Stimulated activated CD4-positive, alpha-beta T cell treated with anti-CD3 and anti-CD28 coated beads, Interleukin-12 subunit alpha, Interleukin-12 subunit beta, amount 100 ng/mL, for 48 hours (primary cell): ENCODE data around the gene MYO5B.
A peak's percentile ranks its signal among the peaks of the same experiment; 100 is the strongest.
"Not testable (repeated sequence)": the region's sequence is repeated elsewhere in the genome, so short reads cannot be mapped to it uniquely, and the experiment has no call there.

Experiments used
- DNase-seq, 3 donors: peaks; one replicate each; pipeline ENCODE4 v3.0.0-alpha.2; 2020; ENCODE audit warnings: low read depth in 2 of 3, low spot score in 1 of 3

MYO5B gene

DNA sequence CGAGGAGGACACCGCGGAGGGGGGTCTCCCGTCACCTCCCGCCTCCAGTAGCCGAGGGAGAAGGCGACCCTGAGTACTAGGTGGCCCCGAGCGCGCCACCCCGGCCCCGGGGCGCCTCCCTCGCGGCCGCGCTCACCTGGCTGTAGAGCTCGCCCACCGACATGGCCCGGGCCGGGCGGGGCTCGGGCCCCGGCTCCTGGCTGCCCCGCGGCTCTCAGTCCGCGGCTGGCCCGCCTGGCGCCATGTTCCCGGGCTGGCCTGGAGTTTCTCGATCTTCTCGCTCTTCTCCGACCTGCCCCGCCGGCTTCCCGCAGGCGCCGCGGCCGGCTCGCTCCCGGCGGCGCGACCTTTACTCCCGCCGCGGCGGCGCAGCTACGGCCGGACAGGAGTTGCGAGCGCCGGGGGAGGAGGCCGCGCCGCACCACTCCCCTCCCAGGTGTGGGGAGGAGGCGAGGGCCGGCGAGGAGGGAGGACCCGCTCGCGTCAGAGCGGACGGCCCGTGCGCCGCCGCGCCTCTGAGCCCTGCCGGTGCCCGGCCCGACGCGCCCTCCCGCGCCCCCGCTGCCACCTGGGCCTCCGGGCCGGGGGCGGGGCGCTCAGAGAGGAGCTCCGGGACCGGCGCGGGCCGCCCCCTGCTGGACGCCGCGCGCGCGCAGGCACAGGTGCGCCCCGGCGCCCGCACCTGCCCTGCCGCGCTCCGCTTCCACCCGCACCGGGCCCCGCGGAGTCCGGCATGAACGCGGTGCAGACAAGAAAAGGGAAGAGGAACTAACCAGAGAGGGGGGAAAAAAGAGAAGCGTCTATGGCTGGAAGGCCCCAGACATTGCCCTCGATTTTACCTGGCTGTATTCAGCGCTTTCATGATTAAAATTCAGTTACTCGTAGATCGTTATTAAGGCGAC is at the start of gene MYO5B:
Gene MYO5B (minus strand): TSS at position 517 of the 902 bp plus-strand sequence. CDS start 354 bp downstream, at position 163.
- peak in 2 of 3 donors; percentile 25 to 40 for DNase-seq

- DNase-seq, result not testable (repeated sequence)
These were observed 46.8 kb upstream of the MYO5B start for GRCh38 chr18:50241768-50242167.

- DNase-seq, result no peak
These were observed 45.2 kb upstream of the MYO5B start for GRCh38 chr18:50240080-50240563.

- no peak for DNase-seq
These were observed 37.5 kb upstream of the MYO5B start for GRCh38 chr18:50232419-50232818.

- DNase-seq, result peak in 2 of 3 donors; percentile 1 to 14
These were observed 36.7 kb upstream of the MYO5B start for GRCh38 chr18:50231621-50232020.

DNA sequence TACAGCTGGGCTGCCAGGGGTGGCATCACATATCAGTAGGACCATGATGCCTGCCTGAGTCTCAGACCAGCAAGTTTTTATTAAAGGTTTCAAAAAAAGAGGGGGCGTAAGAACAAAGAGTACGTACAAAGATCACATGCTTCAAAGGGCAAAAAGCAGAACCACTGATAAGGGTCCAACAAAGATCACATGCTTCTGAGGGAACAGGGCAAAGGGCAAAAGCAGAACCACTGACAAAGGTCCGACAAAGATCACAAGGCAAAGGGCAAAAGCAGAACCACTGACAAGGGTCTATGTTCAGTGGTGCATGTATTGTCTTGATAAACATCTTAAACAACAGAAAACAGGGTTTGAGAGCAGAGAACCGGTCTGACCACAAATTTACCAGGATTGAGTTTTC is 25.3 kb upstream of the MYO5B start:
- not testable (repeated sequence) for DNase-seq

DNA sequence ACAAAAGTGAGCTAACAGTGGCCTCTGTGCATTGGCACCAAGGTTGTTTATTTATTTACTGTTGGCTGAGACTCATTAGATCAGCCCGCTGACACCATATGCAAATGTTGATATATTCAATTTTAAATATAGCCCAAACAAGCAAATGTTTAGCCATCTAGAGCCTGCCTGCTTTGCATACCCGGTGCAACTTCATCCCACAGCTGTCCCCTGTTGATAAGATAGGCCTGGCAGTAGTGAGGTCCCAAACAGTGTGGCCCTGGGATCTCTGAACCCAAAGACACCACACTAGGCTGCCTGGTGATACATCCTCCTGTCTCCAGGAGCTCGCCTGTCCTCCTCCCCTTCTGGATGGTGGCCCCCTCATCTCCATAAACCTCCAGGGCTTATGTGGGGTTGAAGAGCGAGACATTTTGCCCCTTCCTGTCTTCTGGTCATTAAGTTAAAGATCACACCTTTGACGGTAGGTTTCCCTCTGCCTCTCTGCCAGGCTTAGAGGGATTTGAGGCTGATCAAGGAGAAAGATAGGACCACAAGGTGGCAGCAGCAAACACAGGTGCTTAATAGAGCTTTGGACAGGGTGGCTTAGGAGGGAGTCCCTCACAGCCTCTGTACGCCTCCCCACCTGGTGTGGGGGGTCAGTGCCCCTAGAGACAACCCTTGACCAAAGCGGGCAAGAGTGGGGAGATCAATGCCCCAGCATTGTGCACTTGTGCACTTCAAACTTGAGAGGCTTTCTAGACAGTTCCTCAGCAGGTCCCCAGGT is 23.7 kb upstream of the MYO5B start:
- peak in 1 of 3 donors; percentile 15 for DNase-seq

DNA sequence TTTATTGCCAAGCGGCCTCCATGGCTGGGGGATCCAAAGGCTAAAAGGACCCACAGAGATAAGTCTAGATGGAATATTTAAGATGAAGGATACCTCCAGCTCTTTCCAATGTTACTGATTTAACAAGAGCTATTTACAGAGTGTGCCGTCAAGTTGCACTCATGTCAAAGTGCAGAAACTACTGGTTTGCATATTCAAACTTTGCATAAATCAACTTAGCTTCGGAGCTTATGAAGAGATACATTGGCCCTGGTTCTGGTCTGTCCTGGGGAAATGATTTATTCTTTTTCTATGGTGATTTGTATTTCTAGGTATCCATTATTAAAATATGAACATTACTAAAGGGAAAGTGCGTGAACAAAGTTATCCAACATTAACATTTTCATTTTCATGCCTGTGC is 14.4 kb upstream of the MYO5B start:
- no peak for DNase-seq

DNA sequence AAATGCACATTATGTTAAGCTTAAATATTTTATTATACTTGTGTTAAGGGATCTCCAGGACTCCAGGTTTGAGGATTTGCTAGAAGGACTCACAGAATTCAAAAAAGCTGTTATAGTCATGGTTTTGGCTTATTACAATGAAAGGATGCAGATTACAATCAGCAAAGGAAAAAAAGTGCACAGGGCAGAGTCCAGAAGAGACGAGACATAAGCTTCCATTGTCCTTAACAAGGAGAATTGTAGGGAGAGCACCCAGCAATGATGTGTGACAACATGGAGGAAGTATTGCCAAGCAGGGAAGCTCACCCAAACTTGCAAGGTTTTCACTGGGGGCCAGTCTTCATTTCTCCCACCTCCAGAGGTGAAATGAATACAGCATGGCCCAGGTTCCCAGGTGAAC is 12.8 kb upstream of the MYO5B start:
- DNase-seq, result no peak

DNA sequence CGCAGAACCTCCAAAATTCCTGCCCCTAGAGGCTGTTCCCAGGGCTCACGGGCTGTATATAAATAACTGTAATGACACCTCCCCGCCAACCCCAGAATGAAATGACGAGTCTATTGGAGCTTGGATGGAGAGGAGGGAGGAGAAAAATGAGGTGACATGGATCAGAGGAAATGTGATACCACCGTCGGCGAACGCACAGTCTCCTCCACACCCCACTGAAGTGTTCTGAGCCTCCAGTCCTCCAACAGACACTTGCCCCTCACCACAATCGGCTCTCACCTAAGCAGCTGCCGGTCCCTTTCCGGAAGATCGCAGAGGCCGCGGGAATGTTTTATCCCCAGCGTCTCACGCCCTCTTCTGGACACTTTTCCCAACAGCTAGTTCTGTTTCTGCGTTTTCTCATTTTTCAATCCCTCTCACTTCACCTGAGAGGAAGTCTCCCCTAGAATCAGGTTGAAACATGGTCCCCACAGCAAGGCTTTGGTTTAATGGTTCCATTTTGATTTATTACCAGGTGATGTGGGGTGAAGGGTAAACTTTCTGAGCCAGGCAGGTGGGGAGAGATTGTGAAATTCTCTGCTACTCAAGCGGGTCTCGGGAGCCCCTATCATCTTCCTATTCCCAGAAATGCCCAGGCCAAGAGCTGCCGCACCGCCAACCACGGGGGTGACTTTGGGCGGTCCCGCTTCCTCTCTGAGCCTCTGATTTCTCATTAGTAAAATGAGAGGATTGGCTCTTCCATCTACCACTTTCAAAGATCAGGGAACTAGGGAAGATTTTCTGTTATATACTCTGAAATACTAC is 9.1 kb upstream of the MYO5B start:
- DNase-seq, result peak in 2 of 3 donors; percentile 8 to 24

GRCh38 chr18:50201476-50202018 is 6.6 kb upstream of the MYO5B start:
- DNase-seq, result no peak

DNA sequence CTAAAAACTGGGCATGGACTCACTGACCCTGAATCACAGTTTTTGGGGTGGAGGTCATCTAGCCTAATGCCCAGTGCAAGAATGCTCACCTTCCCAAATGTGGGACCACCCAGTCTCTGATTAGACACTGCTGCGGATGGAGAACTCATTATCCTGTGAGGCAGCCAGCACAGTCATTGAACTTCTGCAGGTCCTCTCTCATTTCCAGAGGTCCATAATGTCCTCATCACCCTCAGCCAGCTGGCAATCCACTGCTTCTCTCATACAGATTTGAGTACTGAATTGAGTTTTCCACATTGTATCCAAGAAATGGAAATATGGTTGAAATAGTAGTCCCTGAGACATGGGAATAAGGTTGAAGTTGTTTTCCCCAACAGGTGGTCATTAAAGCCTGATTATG is 5.0 kb upstream of the MYO5B start:
- no peak for DNase-seq

DNA sequence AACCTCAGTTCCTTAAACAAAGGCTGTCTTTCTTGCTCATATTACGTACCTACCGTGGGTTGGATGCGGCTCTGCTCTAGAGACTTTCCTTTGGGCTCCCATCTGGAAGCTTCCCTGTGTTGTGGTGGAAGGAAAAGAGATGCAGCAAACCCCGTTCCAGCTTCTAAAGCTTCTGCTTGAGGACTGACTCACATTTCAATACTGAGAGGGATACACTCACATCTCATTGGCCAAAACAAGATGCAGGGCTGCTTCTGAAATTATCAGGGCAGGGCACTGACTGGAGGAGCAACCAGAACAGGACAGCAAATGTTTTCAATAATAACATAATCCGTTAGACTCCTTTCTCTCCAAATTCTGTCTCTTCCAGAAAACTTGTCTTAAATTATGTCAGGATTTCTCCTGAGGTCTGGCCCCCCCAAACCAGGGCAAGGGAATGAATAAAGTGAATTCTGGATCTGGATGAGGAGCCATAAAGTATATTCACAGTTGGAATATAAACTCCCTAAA is 4.5 kb upstream of the MYO5B start:
- no peak for DNase-seq

DNA sequence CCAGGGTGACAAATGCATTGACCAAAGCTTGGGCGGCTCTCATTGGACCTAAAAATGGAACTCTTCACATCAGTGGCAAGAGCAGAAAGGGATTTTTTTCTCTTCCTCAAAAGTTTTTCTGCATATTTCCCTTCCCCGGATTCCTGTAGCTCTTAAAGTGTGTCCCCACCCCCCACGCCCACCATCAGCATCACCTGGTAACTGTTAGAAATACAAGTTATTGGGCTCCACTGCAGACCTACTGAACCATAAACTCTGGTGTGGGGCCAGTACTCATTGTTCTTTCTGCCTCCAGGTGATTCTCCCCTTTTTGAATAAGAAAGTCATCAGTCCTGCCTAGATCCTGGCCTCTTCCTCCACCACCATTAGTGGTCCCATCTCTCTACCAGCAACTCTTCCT is 1.3 kb upstream of the MYO5B start:
- no peak for DNase-seq

DNA sequence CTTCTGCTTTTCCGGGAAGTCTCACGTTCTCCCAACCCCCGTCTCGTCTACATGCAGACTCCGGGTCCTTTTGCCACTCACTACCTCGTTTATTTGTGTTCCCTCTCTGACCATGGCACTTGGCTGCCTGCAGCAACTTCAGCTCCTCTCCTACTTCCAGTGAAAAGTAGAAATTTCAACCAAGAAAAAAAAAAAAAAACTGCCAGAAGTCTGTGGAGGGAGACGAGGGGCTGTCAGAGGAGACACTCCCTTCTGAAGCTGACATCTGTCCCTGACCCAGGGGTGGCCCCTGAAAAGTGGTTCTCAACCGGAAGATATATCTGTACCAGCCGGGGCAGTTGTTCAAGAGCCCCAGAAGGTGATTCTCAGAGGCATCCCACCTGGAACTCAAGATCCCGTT is 742 bp upstream of the MYO5B start:
- no peak for DNase-seq

GRCh38 chr18:50193796-50194630 is 934 bp downstream of the MYO5B start:
- DNase-seq, result no peak

GRCh38 chr18:50192995-50193795 is 1.8 kb downstream of the MYO5B start:
- no peak for DNase-seq

GRCh38 chr18:50190926-50191325 is 4.0 kb downstream of the MYO5B start:
- no peak for DNase-seq

GRCh38 chr18:50190236-50190635 is 4.7 kb downstream of the MYO5B start:
- DNase-seq, result no peak
